ENCODE measurements around the gene FRMD4B. TPM values are rescaled to one million over a fixed set of nuclear protein-coding genes. Genes with fewer than 3 reads are reported as not detected.

FRMD4B gene
- total RNA-seq, 3 donors from 2014 or later (not counting 1 experiment from before 2014, with no cell fraction given) = 8.5 to 19.8 (median 9.4) TPM

DNA sequence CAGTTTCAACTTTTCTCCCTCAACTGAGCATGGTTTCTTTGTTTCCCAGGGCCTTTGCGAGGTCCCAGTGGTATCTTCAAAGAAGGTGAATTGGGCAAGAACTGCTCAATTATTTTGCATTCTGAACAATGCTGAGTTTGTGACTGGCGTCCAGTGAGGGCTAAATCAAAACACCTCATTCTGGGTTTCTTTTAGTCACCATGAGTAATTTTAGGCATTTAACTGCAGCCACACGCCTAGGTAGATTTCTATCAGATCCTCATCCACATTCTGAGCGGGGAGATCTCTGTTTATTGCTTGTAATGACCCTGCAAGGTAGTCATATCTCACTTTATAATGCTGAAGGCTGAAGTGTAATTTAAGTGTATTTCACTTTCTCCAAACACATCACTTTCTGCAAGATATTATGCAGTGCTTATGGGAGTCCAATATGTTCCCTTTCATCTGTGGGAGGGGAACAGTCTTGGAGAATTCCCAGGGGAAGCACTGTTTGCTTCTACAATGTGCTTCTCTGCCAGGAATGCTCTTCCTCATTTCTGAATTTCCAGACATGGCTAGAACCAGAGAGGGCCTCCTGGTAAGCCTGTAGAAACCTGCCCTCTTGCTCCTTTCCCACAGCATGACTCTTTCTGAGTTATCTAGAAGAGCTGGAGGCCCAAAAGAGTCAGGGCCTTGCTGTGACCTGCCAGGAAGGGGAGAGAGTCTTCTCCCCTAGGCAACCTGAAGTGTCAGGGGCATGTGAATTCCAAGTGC lies 91.7 kb downstream of the FRMD4B start:
- Mint-ChIP-seq H3K27ac (no peak overlapping the region), H3K27me3 (ENCODE audit: low read depth in 2 of 2) (no peaks in the 10 kb centered on the region), H3K4me3 (no peak overlapping the region), H3K36me3 (no peaks in the 10 kb centered on the region), H3K4me1 (peaks cover 5% of the 10 kb centered on the region in 2 donors), H3K9me3 (no peaks in the 10 kb centered on the region)
- Histone ChIP-seq H3K9me3 (ENCODE audit: control insufficient read depth, insufficient read depth, low read length) (no peaks in the 10 kb centered on the region), H3K27ac (ENCODE audit: low read length) (no peak overlapping the region), H3K4me3 (ENCODE audit: low read length) (no peak overlapping the region), H3K4me1 (ENCODE audit: control insufficient read depth, insufficient read depth, low read length) (no peaks in the 10 kb centered on the region), H3K27me3 (ENCODE audit: control insufficient read depth, insufficient read depth, low read length) (no peaks in the 10 kb centered on the region), H3K36me3 (ENCODE audit: control insufficient read depth, insufficient read depth, low read length) (no peaks in the 10 kb centered on the region)
- DNase-seq (no peak), ATAC-seq (no peak)
- intact Hi-C loops (cut with micrococcal nuclease) = no loop called here
- no peak for TF ChIP-seq CTCF (IDR thresholded peaks at IDR 0.05)
- 72% methylated on average over 4 of the region's 4 CpGs for WGBS (ENCODE audit: insufficient coverage)

DNA sequence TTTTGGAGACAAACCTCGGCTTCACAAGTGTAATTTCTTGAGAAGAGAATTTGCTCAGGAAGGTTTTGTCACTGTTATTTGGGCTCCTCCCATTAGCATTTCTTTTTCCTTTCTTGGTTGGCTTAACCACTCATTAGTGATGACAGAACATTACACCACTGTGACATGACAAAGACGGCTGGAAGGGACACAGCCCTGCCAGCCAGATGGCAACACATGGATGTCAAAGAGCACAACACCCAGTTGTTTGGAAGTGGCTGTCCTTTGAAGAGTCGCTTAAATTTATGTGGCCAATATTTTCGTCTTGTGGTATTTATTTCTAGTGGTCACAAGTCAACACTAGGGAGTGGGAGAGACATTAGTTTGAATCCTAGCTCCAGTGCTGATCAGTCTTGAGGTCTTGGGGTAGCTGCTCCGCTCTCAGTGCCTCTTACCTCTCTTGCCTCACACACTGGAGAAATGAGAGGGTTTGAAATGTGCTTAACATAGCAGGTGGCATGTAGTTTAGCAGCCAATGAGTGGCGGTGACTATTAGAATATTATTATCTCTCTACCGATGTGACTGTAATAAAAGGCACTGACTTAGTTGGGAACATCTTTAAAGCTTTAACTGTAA lies 92.8 kb downstream of the FRMD4B start:
- H3K36me3 ChIP-seq (ENCODE audit: control insufficient read depth, insufficient read depth, low read length) = no peaks in the 10 kb centered on the region
- 91% methylated on average over 6 of the region's 7 CpGs for WGBS (ENCODE audit: insufficient coverage)
- H3K36me3 Mint-ChIP-seq = no peaks in the 10 kb centered on the region
- H3K27ac ChIP-seq (ENCODE audit: low read length) = no peak overlapping the region
- no peaks in the 10 kb centered on the region for H3K9me3 Mint-ChIP-seq
- H3K27me3 Mint-ChIP-seq (ENCODE audit: low read depth in 2 of 2) = no peaks in the 10 kb centered on the region
- peaks cover 7% of the 10 kb centered on the region for H3K4me1 ChIP-seq (ENCODE audit: control insufficient read depth, insufficient read depth, low read length)
- ATAC-seq = no peak
- peaks cover 11 to 17% of the 10 kb centered on the region in 2 donors for H3K4me1 Mint-ChIP-seq
- no peak overlapping the region for H3K4me3 Mint-ChIP-seq
- no peak for TF ChIP-seq CTCF (IDR thresholded peaks at IDR 0.05)
- no peak overlapping the region for H3K4me3 ChIP-seq (ENCODE audit: low read length)
- no peak overlapping the region for H3K27ac Mint-ChIP-seq
- no peaks in the 10 kb centered on the region for H3K9me3 ChIP-seq (ENCODE audit: control insufficient read depth, insufficient read depth, low read length)
- no peak for DNase-seq
- no peaks in the 10 kb centered on the region for H3K27me3 ChIP-seq (ENCODE audit: control insufficient read depth, insufficient read depth, low read length)
- intact Hi-C loops (cut with micrococcal nuclease) = no loop called here

GRCh38 chr3:69292185-69292584 lies 93.7 kb downstream of the FRMD4B start:
- Mint-ChIP-seq H3K27me3 (ENCODE audit: low read depth in 2 of 2) (no peaks in the 10 kb centered on the region), H3K4me1 (peaks cover 18 to 20% of the 10 kb centered on the region in 2 donors), H3K9me3 (no peaks in the 10 kb centered on the region), H3K27ac (no peak overlapping the region), H3K4me3 (no peak overlapping the region), H3K36me3 (no peaks in the 10 kb centered on the region)
- Histone ChIP-seq H3K27me3 (ENCODE audit: control insufficient read depth, insufficient read depth, low read length) (no peaks in the 10 kb centered on the region), H3K4me3 (ENCODE audit: low read length) (no peak overlapping the region), H3K27ac (ENCODE audit: low read length) (no peak overlapping the region), H3K9me3 (ENCODE audit: control insufficient read depth, insufficient read depth, low read length) (no peaks in the 10 kb centered on the region), H3K36me3 (ENCODE audit: control insufficient read depth, insufficient read depth, low read length) (no peaks in the 10 kb centered on the region), H3K4me1 (ENCODE audit: control insufficient read depth, insufficient read depth, low read length) (peaks cover 9% of the 10 kb centered on the region)
- 82% methylated on average over 4 of the region's 4 CpGs for WGBS (ENCODE audit: insufficient coverage)
- no peak for TF ChIP-seq CTCF (IDR thresholded peaks at IDR 0.05)
- ATAC-seq = no peak
- intact Hi-C loops (cut with micrococcal nuclease) = no loop called here
- DNase-seq = no peak

Measured in natural killer cell (primary cell).